Measurements from ENCODE around the gene GRIP1.

- TF ChIP-seq, protein P1, sequence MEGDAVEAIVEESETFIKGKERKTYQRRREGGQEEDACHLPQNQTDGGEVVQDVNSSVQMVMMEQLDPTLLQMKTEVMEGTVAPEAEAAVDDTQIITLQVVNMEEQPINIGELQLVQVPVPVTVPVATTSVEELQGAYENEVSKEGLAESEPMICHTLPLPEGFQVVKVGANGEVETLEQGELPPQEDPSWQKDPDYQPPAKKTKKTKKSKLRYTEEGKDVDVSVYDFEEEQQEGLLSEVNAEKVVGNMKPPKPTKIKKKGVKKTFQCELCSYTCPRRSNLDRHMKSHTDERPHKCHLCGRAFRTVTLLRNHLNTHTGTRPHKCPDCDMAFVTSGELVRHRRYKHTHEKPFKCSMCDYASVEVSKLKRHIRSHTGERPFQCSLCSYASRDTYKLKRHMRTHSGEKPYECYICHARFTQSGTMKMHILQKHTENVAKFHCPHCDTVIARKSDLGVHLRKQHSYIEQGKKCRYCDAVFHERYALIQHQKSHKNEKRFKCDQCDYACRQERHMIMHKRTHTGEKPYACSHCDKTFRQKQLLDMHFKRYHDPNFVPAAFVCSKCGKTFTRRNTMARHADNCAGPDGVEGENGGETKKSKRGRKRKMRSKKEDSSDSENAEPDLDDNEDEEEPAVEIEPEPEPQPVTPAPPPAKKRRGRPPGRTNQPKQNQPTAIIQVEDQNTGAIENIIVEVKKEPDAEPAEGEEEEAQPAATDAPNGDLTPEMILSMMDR (IDR thresholded peaks at IDR 0.05; ENCODE audit: low read length), result no peak
- TF ChIP-seq EZH2 (optimal IDR thresholded peaks at IDR 0.05; ENCODE audit: low read depth, low read length), result no peak
- TF ChIP-seq EZH2phosphoT487 (IDR thresholded peaks at IDR 0.05; ENCODE audit: low read length), result no peak
Measured at GRCh38 chr12:66572845-66573244, 106.0 kb downstream of the GRIP1 start.
